ENCODE measurements around the gene NUP58.

The NUP58 gene

DNA sequence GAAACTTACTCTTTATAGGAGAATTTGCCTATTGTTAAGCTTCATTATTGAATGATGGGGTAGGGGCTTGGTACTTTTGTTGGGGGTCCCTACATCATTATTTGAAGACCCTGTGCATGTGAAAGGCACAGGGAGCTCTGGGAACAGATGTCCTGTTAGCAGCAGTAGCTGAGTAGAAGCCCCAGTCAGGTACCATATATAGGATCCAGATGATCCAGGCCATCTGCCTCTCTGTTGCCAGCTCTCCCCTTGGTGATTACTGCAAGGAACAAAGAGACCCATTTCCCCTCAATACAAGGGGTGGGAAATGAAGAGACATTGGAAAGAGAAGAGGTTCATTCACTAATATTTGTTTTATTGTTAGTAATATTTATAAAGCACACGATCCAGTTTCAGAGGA, 9.7 kb upstream of the NUP58 start:
- Histone ChIP-seq H3K4me1 (ENCODE audit: insufficient read depth, low read length, severe bottlenecking) (peaks cover 6% of the 10 kb centered on the region), H3K27me3 (ENCODE audit: insufficient read depth, low read length) (no peaks in the 10 kb centered on the region), H4K20me1 (ENCODE audit: insufficient read depth, low read length) (no peaks in the 10 kb centered on the region), H3K9me3 (ENCODE audit: low read length) (no peaks in the 10 kb centered on the region), H3K27ac (ENCODE audit: low read depth, low read length, poor library complexity, severe bottlenecking) (no peak overlapping the region), H3K79me2 (ENCODE audit: insufficient read depth, low read length) (no peaks in the 10 kb centered on the region), H3K36me3 (ENCODE audit: insufficient read depth, low read length) (no peaks in the 10 kb centered on the region), H3K4me2 (ENCODE audit: low read length) (no peak overlapping the region), H3K9me2 (ENCODE audit: low read depth, low read length) (no peaks in the 10 kb centered on the region), H3F3A (ENCODE audit: insufficient read depth, low read length) (no peaks in the 10 kb centered on the region), H3K4me3 (ENCODE audit: low read depth, low read length, poor library complexity, severe bottlenecking) (no peak overlapping the region), H2AFZ (ENCODE audit: low read length) (no peak overlapping the region), H3K9ac (ENCODE audit: low read length) (no peak overlapping the region)
- no peak for TF ChIP-seq EZH2 (IDR thresholded peaks at IDR 0.05; ENCODE audit: borderline replicate concordance, low read length)
- TF ChIP-seq, protein P1, sequence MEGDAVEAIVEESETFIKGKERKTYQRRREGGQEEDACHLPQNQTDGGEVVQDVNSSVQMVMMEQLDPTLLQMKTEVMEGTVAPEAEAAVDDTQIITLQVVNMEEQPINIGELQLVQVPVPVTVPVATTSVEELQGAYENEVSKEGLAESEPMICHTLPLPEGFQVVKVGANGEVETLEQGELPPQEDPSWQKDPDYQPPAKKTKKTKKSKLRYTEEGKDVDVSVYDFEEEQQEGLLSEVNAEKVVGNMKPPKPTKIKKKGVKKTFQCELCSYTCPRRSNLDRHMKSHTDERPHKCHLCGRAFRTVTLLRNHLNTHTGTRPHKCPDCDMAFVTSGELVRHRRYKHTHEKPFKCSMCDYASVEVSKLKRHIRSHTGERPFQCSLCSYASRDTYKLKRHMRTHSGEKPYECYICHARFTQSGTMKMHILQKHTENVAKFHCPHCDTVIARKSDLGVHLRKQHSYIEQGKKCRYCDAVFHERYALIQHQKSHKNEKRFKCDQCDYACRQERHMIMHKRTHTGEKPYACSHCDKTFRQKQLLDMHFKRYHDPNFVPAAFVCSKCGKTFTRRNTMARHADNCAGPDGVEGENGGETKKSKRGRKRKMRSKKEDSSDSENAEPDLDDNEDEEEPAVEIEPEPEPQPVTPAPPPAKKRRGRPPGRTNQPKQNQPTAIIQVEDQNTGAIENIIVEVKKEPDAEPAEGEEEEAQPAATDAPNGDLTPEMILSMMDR (IDR thresholded peaks at IDR 0.05; ENCODE audit: low read length), result no peak

GRCh38 chr13:25292301-25292700, 9.1 kb upstream of the NUP58 start:
- no peak for TF ChIP-seq EZH2 (IDR thresholded peaks at IDR 0.05; ENCODE audit: borderline replicate concordance, low read length)
- TF ChIP-seq, protein P1 (IDR thresholded peaks at IDR 0.05; ENCODE audit: low read length), result no peak
- no peaks in the 10 kb centered on the region for H3K9me3 ChIP-seq (ENCODE audit: low read length)
- no peaks in the 10 kb centered on the region for H4K20me1 ChIP-seq (ENCODE audit: insufficient read depth, low read length)
- H3F3A ChIP-seq (ENCODE audit: insufficient read depth, low read length), result no peaks in the 10 kb centered on the region
- no peak overlapping the region for H3K4me2 ChIP-seq (ENCODE audit: low read length)
- H3K79me2 ChIP-seq (ENCODE audit: insufficient read depth, low read length), result no peaks in the 10 kb centered on the region
- peaks cover 6% of the 10 kb centered on the region for H3K4me1 ChIP-seq (ENCODE audit: insufficient read depth, low read length, severe bottlenecking)
- no peaks in the 10 kb centered on the region for H3K9me2 ChIP-seq (ENCODE audit: low read depth, low read length)
- H2AFZ ChIP-seq (ENCODE audit: low read length), result no peak overlapping the region
- H3K27me3 ChIP-seq (ENCODE audit: insufficient read depth, low read length), result no peaks in the 10 kb centered on the region
- H3K27ac ChIP-seq (ENCODE audit: low read depth, low read length, poor library complexity, severe bottlenecking), result no peak overlapping the region
- H3K4me3 ChIP-seq (ENCODE audit: low read depth, low read length, poor library complexity, severe bottlenecking), result no peak overlapping the region
- no peak overlapping the region for H3K9ac ChIP-seq (ENCODE audit: low read length)
- H3K36me3 ChIP-seq (ENCODE audit: insufficient read depth, low read length), result no peaks in the 10 kb centered on the region

DNA sequence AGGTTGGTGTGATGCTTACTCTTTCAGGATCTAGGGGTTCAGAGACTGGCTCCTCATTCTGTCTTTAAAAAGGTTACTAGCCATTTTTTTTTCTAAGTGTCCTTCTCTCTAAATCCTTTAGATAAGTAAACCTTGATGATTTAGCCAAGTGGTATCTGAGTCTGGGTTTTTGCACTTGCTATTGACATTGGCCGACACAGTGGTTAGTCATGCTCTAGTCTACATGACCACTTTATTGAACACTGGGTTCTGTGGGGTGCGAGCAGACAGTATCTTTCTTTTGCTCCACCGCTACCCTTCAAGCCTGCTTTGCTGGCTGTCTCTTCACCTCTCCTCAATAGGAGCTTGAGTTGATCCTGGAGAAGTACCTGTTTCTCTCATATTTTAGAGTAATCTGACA, 6.2 kb upstream of the NUP58 start:
- Histone ChIP-seq H4K20me1 (ENCODE audit: insufficient read depth, low read length) (no peaks in the 10 kb centered on the region), H3K79me2 (ENCODE audit: insufficient read depth, low read length) (no peaks in the 10 kb centered on the region), H3K9me2 (ENCODE audit: low read depth, low read length) (no peaks in the 10 kb centered on the region), H3K36me3 (ENCODE audit: insufficient read depth, low read length) (no peaks in the 10 kb centered on the region), H3K9ac (ENCODE audit: low read length) (no peak overlapping the region), H3K27me3 (ENCODE audit: insufficient read depth, low read length) (no peaks in the 10 kb centered on the region), H3K27ac (ENCODE audit: low read depth, low read length, poor library complexity, severe bottlenecking) (no peak overlapping the region), H3K4me2 (ENCODE audit: low read length) (no peak overlapping the region), H2AFZ (ENCODE audit: low read length) (no peak overlapping the region), H3K9me3 (ENCODE audit: low read length) (0 out of 2 replicates have a peak, but pooled peaks cover 2% of the 10 kb centered on the region), H3K4me3 (ENCODE audit: low read depth, low read length, poor library complexity, severe bottlenecking) (no peak overlapping the region), H3K4me1 (ENCODE audit: insufficient read depth, low read length, severe bottlenecking) (no peaks in the 10 kb centered on the region), H3F3A (ENCODE audit: insufficient read depth, low read length) (no peaks in the 10 kb centered on the region)
- TF ChIP-seq, protein P1 (IDR thresholded peaks at IDR 0.05; ENCODE audit: low read length), result no peak
- no peak for TF ChIP-seq EZH2 (IDR thresholded peaks at IDR 0.05; ENCODE audit: borderline replicate concordance, low read length)

Data from OCI-LY1 (cell line).